NCI-H2171 treated with DMSO at 0.1 percent for 48 hours (cell line): Measurements from ENCODE around the gene FILIP1L.
A peak's percentile ranks its signal among the peaks of the same experiment; 100 is the strongest.
"Not testable (repeated sequence)": the region's sequence is repeated elsewhere in the genome, so short reads cannot be mapped to it uniquely, and the experiment has no call there.

Experiments
- DNase-seq: peaks from one replicate; lab custom pipeline; 2025; lab: John Stamatoyannopoulos, UW

Gene FILIP1L

GRCh38 chr3:99842826-99843589 is 271.3 kb downstream of the FILIP1L start:
- peak; percentile 56 for DNase-seq

GRCh38 chr3:99841949-99842348 is 272.4 kb downstream of the FILIP1L start:
- DNase-seq = not testable (repeated sequence)

GRCh38 chr3:99839613-99840012 is 274.7 kb downstream of the FILIP1L start:
- DNase-seq = no peak

- no peak for DNase-seq
These were observed 275.5 kb downstream of the FILIP1L start for GRCh38 chr3:99838755-99839154.

- no peak for DNase-seq
These were observed 276.6 kb downstream of the FILIP1L start for GRCh38 chr3:99837715-99838114.

- no peak for DNase-seq
These were observed 277.6 kb downstream of the FILIP1L start for GRCh38 chr3:99836681-99837080.

- DNase-seq = no peak
These were observed 279.9 kb downstream of the FILIP1L start for GRCh38 chr3:99834211-99834957.

- no peak for DNase-seq
These were observed 280.6 kb downstream of the FILIP1L start for GRCh38 chr3:99833617-99834205.

- no peak for DNase-seq
These were observed 284.5 kb downstream of the FILIP1L start for GRCh38 chr3:99829844-99830243.

GRCh38 chr3:99825004-99825640 is 289.2 kb downstream of the FILIP1L start:
- DNase-seq = peak; percentile 7

GRCh38 chr3:99823723-99824711 is 290.3 kb downstream of the FILIP1L start:
- DNase-seq = no peak

GRCh38 chr3:99818818-99819217 is 295.5 kb downstream of the FILIP1L start:
- DNase-seq = no peak

- DNase-seq = peak; percentile 95
These were observed 296.7 kb downstream of the FILIP1L start, which contains the start of gene CMSS1 for GRCh38 chr3:99817437-99818240. TSS of gene CMSS1 (plus strand) at chr3:99817862.

- DNase-seq = peak; percentile 57
These were observed 297.3 kb downstream of the FILIP1L start for GRCh38 chr3:99817047-99817436.

- DNase-seq = no peak
These were observed 303.9 kb downstream of the FILIP1L start for GRCh38 chr3:99810403-99810802.

GRCh38 chr3:99809565-99809964 is 304.7 kb downstream of the FILIP1L start:
- no peak for DNase-seq

- peak; percentile 75 for DNase-seq
These were observed 306.0 kb downstream of the FILIP1L start for GRCh38 chr3:99808163-99808794.

GRCh38 chr3:99805160-99805559 is 309.1 kb downstream of the FILIP1L start:
- no peak for DNase-seq

GRCh38 chr3:99803297-99803696 is 311.0 kb downstream of the FILIP1L start:
- DNase-seq = no peak

- DNase-seq = no peak
These were observed 314.9 kb downstream of the FILIP1L start for GRCh38 chr3:99799422-99799821.
